ENCODE data around the gene MYO3B. TPM values are rescaled to one million over a fixed set of nuclear protein-coding genes. Genes with fewer than 3 reads are reported as not detected.

MYO3B gene
- total RNA-seq, 2 donors from 2014 or later: 0.16 TPM; not detected in 1

DNA sequence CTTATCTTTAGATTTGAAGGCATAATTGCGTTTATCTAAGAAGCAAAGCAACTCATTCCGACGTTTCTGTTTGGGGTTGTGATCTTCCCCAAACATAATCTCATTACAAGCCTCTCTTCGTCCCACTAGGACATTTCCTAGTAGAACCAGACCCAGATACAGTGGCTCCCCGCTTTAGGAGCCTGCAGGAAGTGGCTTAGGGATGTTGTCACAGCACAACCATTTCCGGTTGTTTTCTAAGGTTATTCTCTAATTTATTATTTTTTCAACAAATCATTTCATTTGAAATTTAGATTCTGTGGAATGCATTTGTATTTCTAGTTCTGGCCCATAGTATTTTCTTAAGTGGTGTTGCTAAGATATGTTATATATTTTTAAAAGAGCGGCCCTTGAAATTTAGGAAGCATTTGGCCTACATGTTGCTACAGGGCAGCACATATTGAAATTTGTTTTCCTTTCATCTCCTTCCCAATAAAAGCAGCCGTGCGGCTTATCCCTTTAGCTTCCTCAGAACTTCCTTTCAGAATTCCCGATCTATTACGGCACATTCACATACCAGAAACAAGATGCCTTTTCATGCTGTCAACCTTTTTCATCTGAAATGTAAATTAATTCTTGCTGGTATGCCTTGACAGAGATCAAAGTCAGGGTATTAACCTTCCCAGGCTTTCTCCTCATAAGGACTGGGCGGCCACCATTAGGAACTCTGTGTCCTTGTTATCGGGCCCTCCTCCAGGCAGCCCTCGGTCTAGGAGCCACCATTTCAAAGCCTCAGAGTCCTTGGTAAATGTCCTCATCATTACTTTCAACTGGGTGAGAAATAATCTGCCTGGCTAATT, 326.2 kb downstream of the MYO3B start:
- no peak overlapping the region for H3K4me3 Mint-ChIP-seq

GRCh38 chr2:170504810-170505145, 326.8 kb downstream of the MYO3B start:
- H3K4me1 Mint-ChIP-seq: peaks cover 19% of the 10 kb centered on the region
- no peak for DNase-seq
- no peaks in the 10 kb centered on the region for H3K9me3 ChIP-seq (ENCODE audit: control insufficient read depth, low read length, poor library complexity, severe bottlenecking)

More for the DNA sequence above, 326.2 kb downstream of the MYO3B start:
- Mint-ChIP-seq H3K27ac (no peak overlapping the region), H3K4me1 (peaks cover 19% of the 10 kb centered on the region), H3K36me3 (ENCODE audit: low read depth) (peaks cover 3% of the 10 kb centered on the region), H3K27me3 (peaks cover 48% of the 10 kb centered on the region)
- ATAC-seq: no peak
- no peak for DNase-seq
- no peaks in the 10 kb centered on the region for H3K9me3 ChIP-seq (ENCODE audit: control insufficient read depth, low read length, poor library complexity, severe bottlenecking)

DNA sequence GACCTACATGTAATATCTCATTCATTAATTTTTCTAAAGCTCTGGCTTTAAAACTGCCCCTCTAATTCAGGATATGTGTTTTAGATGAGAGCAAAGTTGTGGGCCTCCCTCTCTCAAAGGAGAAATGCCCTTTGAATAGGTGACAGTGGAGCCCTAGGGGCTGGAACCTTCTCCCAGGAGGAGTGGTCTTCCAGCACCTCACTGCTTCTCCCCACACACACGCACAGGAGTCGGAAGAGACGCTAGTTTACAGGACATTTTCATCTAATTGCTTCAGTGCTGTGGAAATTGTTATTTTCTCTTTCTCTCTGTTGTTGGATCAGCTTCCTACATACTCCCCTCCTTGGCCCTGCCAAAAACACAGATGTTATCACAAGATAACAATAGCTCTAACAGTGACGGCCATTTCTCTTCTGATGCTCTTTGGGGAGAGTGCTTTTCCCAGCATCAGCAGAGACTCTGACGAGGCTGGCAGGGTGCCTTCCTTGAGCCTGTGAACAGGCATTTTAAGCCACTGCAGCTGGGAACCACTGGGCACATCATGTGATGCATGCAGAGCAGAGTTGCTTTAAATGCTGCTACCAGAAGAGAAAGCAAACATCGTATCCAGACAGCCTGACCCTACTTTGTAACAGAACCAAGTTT, 327.8 kb downstream of the MYO3B start:
- H3K9me3 ChIP-seq (ENCODE audit: control insufficient read depth, low read length, poor library complexity, severe bottlenecking): no peaks in the 10 kb centered on the region
- Mint-ChIP-seq H3K36me3 (ENCODE audit: low read depth) (peaks cover 3% of the 10 kb centered on the region), H3K4me1 (peaks cover 19% of the 10 kb centered on the region), H3K27ac (no peak overlapping the region), H3K4me3 (no peak overlapping the region), H3K27me3 (peaks cover 37% of the 10 kb centered on the region)
- DNase-seq (no peak), ATAC-seq (no peak)

More at GRCh38 chr2:170504810-170505145, 326.8 kb downstream of the MYO3B start:
- Mint-ChIP-seq H3K36me3 (ENCODE audit: low read depth) (peaks cover 3% of the 10 kb centered on the region), H3K27me3 (peaks cover 45% of the 10 kb centered on the region), H3K4me3 (no peak overlapping the region), H3K27ac (no peak overlapping the region)
- ATAC-seq: no peak

- Mint-ChIP-seq H3K27me3 (peaks cover 34% of the 10 kb centered on the region), H3K4me3 (no peak overlapping the region), H3K4me1 (peaks cover 17% of the 10 kb centered on the region), H3K27ac (no peak overlapping the region), H3K36me3 (ENCODE audit: low read depth) (no peaks in the 10 kb centered on the region)
- ATAC-seq (no peak), DNase-seq (no peak)
- H3K9me3 ChIP-seq (ENCODE audit: control insufficient read depth, low read length, poor library complexity, severe bottlenecking): no peaks in the 10 kb centered on the region
These were observed 331.7 kb downstream of the MYO3B start for GRCh38 chr2:170509452-170510193.

- ATAC-seq (no peak), DNase-seq (no peak)
- H3K9me3 ChIP-seq (ENCODE audit: control insufficient read depth, low read length, poor library complexity, severe bottlenecking): no peaks in the 10 kb centered on the region
- Mint-ChIP-seq H3K27ac (no peak overlapping the region), H3K36me3 (ENCODE audit: low read depth) (no peaks in the 10 kb centered on the region), H3K4me3 (no peak overlapping the region), H3K27me3 (peaks cover 36% of the 10 kb centered on the region), H3K4me1 (peaks cover 6% of the 10 kb centered on the region)
These were observed 334.3 kb downstream of the MYO3B start for GRCh38 chr2:170512266-170512665.

DNA sequence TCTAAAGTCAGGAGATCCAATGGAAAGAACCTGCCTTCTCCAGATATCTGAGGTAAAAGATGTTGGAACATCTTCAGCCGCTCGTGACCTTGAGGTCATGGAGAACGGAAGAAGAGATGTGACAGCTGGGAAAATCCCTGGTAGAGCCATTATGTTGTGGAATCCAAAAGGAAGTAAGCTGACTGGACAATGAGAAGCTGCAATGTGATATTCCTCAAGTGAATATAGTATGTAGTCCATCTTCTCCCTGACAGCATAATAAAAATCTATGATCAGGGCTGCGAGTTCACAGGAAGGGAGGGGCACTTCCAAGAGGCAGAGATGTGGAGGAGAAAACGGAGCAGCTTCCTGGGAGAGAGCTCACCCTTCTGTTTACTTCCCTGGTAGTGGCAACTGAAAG, 336.2 kb downstream of the MYO3B start:
- H3K4me1 Mint-ChIP-seq: no peaks in the 10 kb centered on the region

GRCh38 chr2:170517538-170517937, 339.6 kb downstream of the MYO3B start:
- no peaks in the 10 kb centered on the region for H3K9me3 ChIP-seq (ENCODE audit: control insufficient read depth, low read length, poor library complexity, severe bottlenecking)
- H3K4me1 Mint-ChIP-seq: no peaks in the 10 kb centered on the region
- no peak overlapping the region for H3K4me3 Mint-ChIP-seq
- H3K27me3 Mint-ChIP-seq: peaks cover 28% of the 10 kb centered on the region
- ATAC-seq: no peak
- no peak overlapping the region for H3K27ac Mint-ChIP-seq
- DNase-seq: no peak
- H3K36me3 Mint-ChIP-seq (ENCODE audit: low read depth): no peaks in the 10 kb centered on the region

More for the DNA sequence above, 336.2 kb downstream of the MYO3B start:
- Mint-ChIP-seq H3K36me3 (ENCODE audit: low read depth) (no peaks in the 10 kb centered on the region), H3K27ac (no peak overlapping the region), H3K27me3 (peaks cover 32% of the 10 kb centered on the region), H3K4me3 (no peak overlapping the region)
- DNase-seq (no peak), ATAC-seq (no peak)
- no peaks in the 10 kb centered on the region for H3K9me3 ChIP-seq (ENCODE audit: control insufficient read depth, low read length, poor library complexity, severe bottlenecking)

- Mint-ChIP-seq H3K36me3 (ENCODE audit: low read depth) (no peaks in the 10 kb centered on the region), H3K4me3 (no peak overlapping the region), H3K27me3 (peaks cover 23% of the 10 kb centered on the region), H3K27ac (no peak overlapping the region), H3K4me1 (no peaks in the 10 kb centered on the region)
- DNase-seq: no peak
- no peaks in the 10 kb centered on the region for H3K9me3 ChIP-seq (ENCODE audit: control insufficient read depth, low read length, poor library complexity, severe bottlenecking)
- no peak for ATAC-seq
These were observed 341.0 kb downstream of the MYO3B start for GRCh38 chr2:170518911-170519310.

DNA sequence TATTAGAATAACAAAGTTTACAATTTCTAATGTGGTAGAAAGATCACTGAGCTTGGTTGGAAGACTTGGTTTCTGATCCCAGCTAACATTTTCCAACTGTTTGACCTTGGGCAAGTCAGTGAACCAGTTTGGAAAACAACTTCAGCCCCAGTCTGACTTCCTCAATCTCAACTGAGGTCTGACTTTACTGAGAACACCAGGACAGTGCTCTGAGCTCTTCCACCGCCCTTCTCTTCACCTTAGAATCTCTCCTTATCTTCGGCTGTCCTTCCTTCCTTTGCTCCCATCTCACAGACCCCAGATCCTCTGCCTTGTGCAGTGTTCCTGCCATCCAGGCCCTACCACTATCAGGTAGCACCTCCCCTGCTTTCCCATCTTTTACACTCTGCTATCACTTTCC, 343.4 kb downstream of the MYO3B start:
- no peak overlapping the region for H3K27ac Mint-ChIP-seq
- ATAC-seq: no peak
- peaks cover 20% of the 10 kb centered on the region for H3K27me3 Mint-ChIP-seq
- DNase-seq: no peak
- no peaks in the 10 kb centered on the region for H3K4me1 Mint-ChIP-seq
- H3K36me3 Mint-ChIP-seq (ENCODE audit: low read depth): no peaks in the 10 kb centered on the region
- H3K9me3 ChIP-seq (ENCODE audit: control insufficient read depth, low read length, poor library complexity, severe bottlenecking): no peaks in the 10 kb centered on the region
- H3K4me3 Mint-ChIP-seq: no peak overlapping the region

DNA sequence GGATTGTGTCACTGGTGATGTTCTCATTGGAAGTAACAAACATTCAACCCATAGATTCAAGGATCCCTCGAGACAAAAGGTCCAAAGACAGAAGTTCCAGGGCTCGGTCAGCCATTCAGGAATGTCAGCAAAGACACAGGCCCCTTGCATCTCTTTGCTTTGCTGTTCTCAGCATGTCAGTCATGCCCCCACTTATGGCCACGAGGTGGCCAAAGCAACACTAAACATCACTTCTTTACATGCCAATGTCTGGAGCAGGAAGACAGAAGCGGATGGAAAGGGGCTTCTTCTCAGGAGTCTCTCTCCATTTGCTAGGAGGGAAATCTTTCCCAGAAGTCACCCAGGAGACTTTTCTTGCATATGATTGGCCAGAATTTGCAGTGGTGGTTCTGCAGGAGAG, 345.6 kb downstream of the MYO3B start:
- DNase-seq (no peak), ATAC-seq (no peak)
- Mint-ChIP-seq H3K36me3 (ENCODE audit: low read depth) (peaks cover 2% of the 10 kb centered on the region), H3K27ac (no peak overlapping the region), H3K27me3 (peaks cover 23% of the 10 kb centered on the region), H3K4me1 (no peaks in the 10 kb centered on the region), H3K4me3 (no peak overlapping the region)
- H3K9me3 ChIP-seq (ENCODE audit: control insufficient read depth, low read length, poor library complexity, severe bottlenecking): no peaks in the 10 kb centered on the region

GRCh38 chr2:170524828-170525565, 347.1 kb downstream of the MYO3B start:
- H3K9me3 ChIP-seq (ENCODE audit: control insufficient read depth, low read length, poor library complexity, severe bottlenecking): no peaks in the 10 kb centered on the region
- DNase-seq (no peak), ATAC-seq (no peak)
- no peak overlapping the region for H3K4me3 Mint-ChIP-seq
- no peaks in the 10 kb centered on the region for H3K4me1 Mint-ChIP-seq
- peaks cover 38% of the 10 kb centered on the region for H3K27me3 Mint-ChIP-seq
- H3K27ac Mint-ChIP-seq: no peak overlapping the region
- peaks cover 2% of the 10 kb centered on the region for H3K36me3 Mint-ChIP-seq (ENCODE audit: low read depth)

GRCh38 chr2:170525566-170525900, 347.6 kb downstream of the MYO3B start:
- no peaks in the 10 kb centered on the region for H3K4me1 Mint-ChIP-seq
- H3K27ac Mint-ChIP-seq: no peak overlapping the region
- ATAC-seq: no peak
- no peak for DNase-seq
- peaks cover 2% of the 10 kb centered on the region for H3K36me3 Mint-ChIP-seq (ENCODE audit: low read depth)
- no peaks in the 10 kb centered on the region for H3K9me3 ChIP-seq (ENCODE audit: control insufficient read depth, low read length, poor library complexity, severe bottlenecking)
- peaks cover 44% of the 10 kb centered on the region for H3K27me3 Mint-ChIP-seq
- H3K4me3 Mint-ChIP-seq: no peak overlapping the region

DNA sequence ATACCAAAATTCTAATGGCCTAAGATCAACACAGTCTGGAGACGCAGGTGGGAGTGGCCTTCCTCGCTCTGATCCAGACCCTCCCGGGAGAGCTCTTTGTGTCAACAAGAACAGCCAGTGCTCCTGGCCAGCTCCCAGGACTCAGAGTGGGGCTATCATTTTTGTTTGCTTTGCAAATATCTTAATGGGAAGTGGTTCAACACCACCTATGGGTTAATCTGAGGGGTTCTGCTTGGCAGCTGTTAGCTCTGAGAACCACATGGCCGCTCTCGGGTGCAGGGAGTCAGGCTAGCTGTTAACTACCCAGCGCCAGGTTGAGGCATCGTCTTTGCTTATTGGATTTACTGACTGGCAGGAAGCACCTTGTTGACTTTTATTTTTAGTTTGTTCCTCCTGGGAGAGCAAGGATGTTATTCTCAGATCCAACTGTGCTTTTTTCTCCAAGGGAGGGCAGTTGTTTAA, 352.4 kb downstream of the MYO3B start:
- Mint-ChIP-seq H3K4me3 (no peak overlapping the region), H3K4me1 (no peaks in the 10 kb centered on the region), H3K36me3 (ENCODE audit: low read depth) (peaks cover 2% of the 10 kb centered on the region), H3K27ac (no peak overlapping the region), H3K27me3 (peaks cover 66% of the 10 kb centered on the region)
- no peaks in the 10 kb centered on the region for H3K9me3 ChIP-seq (ENCODE audit: control insufficient read depth, low read length, poor library complexity, severe bottlenecking)
- no peak for ATAC-seq
- no peak for DNase-seq

Measured in T-helper 17 cell (primary cell).